SH-SY5Y (cell line): ENCODE data around the gene DYNC1LI2.

Experiments
- GATA2 ChIP-seq: IDR thresholded peaks from 2 replicates; pipeline ENCODE4 v1.6.1; 2011; ENCODE audit warnings: mild to moderate bottlenecking, low read depth, low read length
- GATA3 ChIP-seq: IDR thresholded peaks from 2 replicates; pipeline ENCODE4 v1.6.1; 2011; ENCODE audit warnings: low read depth, mild to moderate bottlenecking, low read length, moderate library complexity

The DYNC1LI2 gene

GRCh38 chr16:66695935-66696668 lies 55.3 kb downstream of the DYNC1LI2 start:
- TF ChIP-seq GATA3: no peak
- TF ChIP-seq GATA2: no peak

GRCh38 chr16:66695471-66695934 lies 55.9 kb downstream of the DYNC1LI2 start:
- TF ChIP-seq GATA3 (no peak), GATA2 (no peak)

DNA sequence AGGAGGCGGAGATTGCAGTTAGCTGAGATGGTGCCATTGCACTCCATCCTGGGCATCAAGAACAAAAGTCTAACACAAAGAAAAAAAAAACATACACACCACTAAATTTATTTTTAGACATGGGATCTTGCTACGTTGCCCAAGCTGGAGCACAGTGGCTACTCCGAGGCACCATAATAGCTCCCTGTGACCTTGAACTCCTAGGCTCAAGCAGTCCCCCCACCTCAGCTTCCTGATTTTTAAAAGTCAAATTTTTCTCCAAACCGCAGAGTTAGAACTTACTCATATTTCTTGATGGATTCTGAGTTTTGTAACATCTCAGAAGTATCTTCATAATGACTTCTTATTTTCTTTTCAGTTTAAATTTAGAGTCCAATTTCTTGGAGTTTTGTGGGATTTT lies 58.3 kb downstream of the DYNC1LI2 start:
- TF ChIP-seq GATA2: no peak
- TF ChIP-seq GATA3: no peak

DNA sequence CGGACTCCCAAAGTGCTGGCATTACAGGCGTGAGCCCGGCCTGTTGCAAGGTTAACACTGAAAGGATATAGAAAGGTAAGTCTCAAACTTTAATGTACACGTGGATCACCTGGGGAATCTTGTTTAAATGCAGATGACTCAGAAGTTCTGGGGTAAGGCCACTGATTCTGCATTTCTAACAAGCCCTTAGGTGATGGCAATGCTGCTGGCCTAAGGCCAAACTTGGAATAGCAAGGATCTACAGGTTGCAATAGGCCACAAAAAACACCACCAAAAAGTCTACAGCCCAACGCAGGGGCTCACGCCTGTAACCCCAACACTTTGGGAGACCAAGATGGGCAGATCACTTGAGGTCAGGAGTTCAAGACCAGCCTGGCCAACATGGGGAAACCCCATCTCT lies 59.1 kb downstream of the DYNC1LI2 start:
- TF ChIP-seq GATA3 (no peak), GATA2 (no peak)

DNA sequence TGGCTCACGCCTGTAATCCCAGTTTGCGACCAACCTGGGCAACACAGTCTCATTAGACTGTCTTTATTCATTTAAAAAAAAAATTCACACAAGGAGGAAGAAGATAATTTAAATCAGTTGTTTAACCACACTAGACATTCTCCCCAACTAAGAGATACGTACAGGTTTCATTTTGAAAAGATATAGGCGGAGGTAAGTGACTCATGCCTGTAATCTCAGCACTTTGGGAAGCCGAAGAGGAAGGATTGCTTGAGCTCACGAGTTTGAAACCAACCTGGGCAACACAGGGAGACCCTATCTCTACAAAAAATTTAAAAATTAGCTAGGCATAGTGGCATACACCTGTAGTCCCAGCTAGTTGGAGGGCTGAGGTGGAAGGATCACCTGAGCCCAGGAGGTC lies 60.2 kb downstream of the DYNC1LI2 start:
- TF ChIP-seq GATA3 (no peak), GATA2 (no peak)

GRCh38 chr16:66690106-66690847 lies 61.1 kb downstream of the DYNC1LI2 start:
- TF ChIP-seq GATA3 (no peak), GATA2 (no peak)

DNA sequence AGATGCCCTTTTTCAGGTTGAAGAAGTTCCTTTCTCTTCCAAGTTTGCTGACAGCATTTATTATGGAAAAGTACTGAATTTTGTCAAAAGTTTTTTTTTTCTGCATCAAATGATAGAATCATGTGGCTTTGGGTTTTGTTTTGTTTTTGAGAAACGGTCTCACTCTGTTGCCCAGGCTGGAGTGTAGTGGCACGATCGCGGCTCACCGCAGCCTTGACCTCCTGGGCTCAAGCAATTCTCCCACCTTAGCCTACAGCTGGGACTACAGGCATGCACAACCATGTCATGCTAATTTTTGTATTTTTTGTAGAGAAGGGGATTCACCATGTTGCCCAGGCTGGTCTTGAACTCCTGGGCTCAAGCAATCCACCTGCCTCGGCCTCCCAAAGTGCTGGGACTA lies 62.1 kb downstream of the DYNC1LI2 start:
- no peak for TF ChIP-seq GATA3
- no peak for TF ChIP-seq GATA2

DNA sequence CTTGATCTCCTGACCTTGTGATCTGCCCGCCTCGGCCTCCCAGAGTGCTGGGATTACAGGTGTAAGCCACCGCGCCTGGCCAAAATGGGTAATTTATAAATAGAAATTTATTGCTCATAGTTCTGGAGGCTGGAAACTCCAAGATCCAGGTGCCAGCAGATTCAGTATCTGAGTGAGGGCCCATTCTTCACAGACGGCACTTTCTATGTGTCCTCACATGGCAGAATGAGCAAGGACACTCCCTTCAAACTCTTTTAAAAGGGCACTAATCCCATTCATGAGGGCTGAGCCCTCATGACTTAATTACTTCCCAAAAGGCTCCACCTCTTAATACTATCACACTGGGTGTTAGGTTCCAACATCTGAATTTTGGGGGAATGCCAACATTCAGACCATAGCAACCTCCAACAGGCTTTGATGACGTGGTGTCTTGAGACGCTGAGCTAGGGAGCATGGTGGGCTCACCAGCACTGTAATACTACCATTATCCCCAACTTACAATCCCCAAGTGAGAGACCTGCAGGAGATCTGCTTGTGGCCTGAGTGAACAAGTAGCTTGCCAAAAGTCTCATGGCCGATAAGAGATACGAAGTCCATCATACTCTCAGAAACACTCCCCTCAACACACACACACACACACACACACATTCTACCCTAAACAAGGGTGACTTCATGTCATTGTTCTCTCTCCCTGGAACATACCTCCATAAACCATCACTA lies 63.3 kb downstream of the DYNC1LI2 start:
- TF ChIP-seq GATA2 (no peak), GATA3 (no peak)

GRCh38 chr16:66682271-66682670 lies 69.1 kb downstream of the DYNC1LI2 start:
- TF ChIP-seq GATA2: no peak
- TF ChIP-seq GATA3: no peak

DNA sequence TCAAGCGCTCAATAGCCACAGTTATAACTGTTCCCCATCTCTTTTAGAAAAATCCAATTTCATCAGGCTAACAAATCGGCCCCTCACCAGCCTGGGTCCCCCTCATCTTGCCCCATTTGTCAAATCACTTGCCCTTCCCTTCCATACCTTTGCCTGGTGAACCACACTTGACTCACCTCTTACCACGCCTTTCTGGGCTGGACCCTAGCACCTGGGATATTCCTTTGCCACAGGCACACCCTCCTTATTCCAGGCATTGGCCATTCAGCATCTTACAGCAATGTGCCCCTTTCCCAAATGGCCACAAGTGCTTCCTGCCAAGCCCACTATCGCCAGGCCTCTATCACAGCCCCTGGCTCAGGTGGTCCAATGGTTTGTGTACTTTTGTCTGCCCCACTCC lies 69.7 kb downstream of the DYNC1LI2 start:
- no peak for TF ChIP-seq GATA3
- no peak for TF ChIP-seq GATA2

GRCh38 chr16:66678337-66678736 lies 73.1 kb downstream of the DYNC1LI2 start:
- no peak for TF ChIP-seq GATA2
- TF ChIP-seq GATA3: no peak

DNA sequence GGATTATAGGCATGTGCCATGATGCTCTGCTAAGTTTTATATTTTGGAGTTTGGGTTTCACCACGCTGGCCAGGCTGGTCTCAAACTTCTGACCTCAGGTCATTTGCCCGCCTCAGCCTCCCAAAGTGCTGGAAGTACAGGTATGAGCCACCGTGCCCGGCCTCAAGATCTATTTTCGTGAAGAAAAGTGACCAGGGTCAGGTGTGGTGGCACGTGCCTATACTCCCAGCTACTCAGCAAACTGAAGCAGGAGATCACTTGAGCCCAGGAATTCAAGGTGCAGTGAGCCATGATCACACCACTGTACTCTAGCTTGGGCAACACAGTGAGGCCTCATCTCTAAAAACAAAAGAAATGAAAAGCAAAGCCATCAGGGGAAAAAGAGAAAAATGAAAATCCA lies 73.6 kb downstream of the DYNC1LI2 start:
- TF ChIP-seq GATA3 (no peak), GATA2 (no peak)

GRCh38 chr16:66677179-66677578 lies 74.2 kb downstream of the DYNC1LI2 start:
- TF ChIP-seq GATA2: no peak
- no peak for TF ChIP-seq GATA3

GRCh38 chr16:66676599-66676998 lies 74.8 kb downstream of the DYNC1LI2 start:
- TF ChIP-seq GATA2 (no peak), GATA3 (no peak)
